ENCODE results near the gene C2orf49. TPM values are rescaled to one million over a fixed set of nuclear protein-coding genes. Genes with fewer than 3 reads are reported as not detected.

Gene C2orf49
- total RNA-seq, 2 donors from 2014 or later = 18.1 to 22.2 TPM

DNA sequence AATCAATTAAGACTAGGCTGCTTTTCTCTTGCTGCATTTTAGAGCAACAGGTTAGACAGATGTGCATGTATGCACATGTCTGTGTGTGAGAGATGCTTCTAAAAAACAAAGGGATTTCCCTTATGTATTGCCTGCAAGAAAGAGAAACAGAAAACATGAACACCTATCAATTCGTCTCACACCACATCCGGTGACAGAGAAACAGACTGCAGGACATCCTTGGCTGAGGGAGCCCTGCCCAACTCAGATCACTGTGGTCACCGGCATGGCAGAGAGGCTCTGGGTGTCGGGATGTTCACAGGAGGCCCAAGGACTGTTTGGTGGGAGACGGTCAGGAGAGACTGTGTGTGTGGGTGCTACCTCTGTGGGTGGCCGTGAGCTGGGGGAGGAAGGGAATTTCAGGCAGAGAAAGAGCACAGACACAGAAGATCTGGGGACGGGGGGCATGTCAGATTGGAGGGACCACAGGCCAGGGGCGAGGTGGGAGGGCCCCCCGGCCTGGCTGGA lies 36.6 kb downstream of the C2orf49 start:
- H3K9ac ChIP-seq (ENCODE audit: extremely low read depth, low read length, poor library complexity, severe bottlenecking) = no peak overlapping the region
- H3K9me3 Mint-ChIP-seq = no peaks in the 10 kb centered on the region
- H3K9me3 ChIP-seq (ENCODE audit: control insufficient read depth, low read length) = no peaks in the 10 kb centered on the region
- no peaks in the 10 kb centered on the region for H3K4me1 Mint-ChIP-seq
- WGBS, 2 experiments (ENCODE audit: insufficient coverage in 1 of 2, insufficient read length in 1 of 2) = 95 to 100% methylated on average over 5 to 9 of the region's 9 CpGs
- no peaks in the 10 kb centered on the region for H3K27me3 Mint-ChIP-seq (ENCODE audit: insufficient read depth)
- TF ChIP-seq, protein P1, sequence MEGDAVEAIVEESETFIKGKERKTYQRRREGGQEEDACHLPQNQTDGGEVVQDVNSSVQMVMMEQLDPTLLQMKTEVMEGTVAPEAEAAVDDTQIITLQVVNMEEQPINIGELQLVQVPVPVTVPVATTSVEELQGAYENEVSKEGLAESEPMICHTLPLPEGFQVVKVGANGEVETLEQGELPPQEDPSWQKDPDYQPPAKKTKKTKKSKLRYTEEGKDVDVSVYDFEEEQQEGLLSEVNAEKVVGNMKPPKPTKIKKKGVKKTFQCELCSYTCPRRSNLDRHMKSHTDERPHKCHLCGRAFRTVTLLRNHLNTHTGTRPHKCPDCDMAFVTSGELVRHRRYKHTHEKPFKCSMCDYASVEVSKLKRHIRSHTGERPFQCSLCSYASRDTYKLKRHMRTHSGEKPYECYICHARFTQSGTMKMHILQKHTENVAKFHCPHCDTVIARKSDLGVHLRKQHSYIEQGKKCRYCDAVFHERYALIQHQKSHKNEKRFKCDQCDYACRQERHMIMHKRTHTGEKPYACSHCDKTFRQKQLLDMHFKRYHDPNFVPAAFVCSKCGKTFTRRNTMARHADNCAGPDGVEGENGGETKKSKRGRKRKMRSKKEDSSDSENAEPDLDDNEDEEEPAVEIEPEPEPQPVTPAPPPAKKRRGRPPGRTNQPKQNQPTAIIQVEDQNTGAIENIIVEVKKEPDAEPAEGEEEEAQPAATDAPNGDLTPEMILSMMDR (conservative IDR thresholded peaks at IDR 0.05) = no peak
- no peak overlapping the region for H3K4me3 Mint-ChIP-seq
- H3K4me1 ChIP-seq (ENCODE audit: control insufficient read depth, insufficient read depth, low read length) = no peaks in the 10 kb centered on the region
- no peak overlapping the region for H3K4me3 ChIP-seq (ENCODE audit: low read length)
- peaks cover 16% of the 10 kb centered on the region for H3K36me3 Mint-ChIP-seq (ENCODE audit: low read depth)
- no peak for DNase-seq
- H3K27ac Mint-ChIP-seq = peak overlapping the region; percentile 71
- H3K27me3 ChIP-seq (ENCODE audit: control insufficient read depth, insufficient read depth, low read length, poor library complexity, severe bottlenecking) = no peaks in the 10 kb centered on the region
- peaks cover 32% of the 10 kb centered on the region for H3K36me3 ChIP-seq (ENCODE audit: control insufficient read depth, insufficient read depth, low read length)
- no peak overlapping the region for H3K27ac ChIP-seq (ENCODE audit: low read depth, low read length)

DNA sequence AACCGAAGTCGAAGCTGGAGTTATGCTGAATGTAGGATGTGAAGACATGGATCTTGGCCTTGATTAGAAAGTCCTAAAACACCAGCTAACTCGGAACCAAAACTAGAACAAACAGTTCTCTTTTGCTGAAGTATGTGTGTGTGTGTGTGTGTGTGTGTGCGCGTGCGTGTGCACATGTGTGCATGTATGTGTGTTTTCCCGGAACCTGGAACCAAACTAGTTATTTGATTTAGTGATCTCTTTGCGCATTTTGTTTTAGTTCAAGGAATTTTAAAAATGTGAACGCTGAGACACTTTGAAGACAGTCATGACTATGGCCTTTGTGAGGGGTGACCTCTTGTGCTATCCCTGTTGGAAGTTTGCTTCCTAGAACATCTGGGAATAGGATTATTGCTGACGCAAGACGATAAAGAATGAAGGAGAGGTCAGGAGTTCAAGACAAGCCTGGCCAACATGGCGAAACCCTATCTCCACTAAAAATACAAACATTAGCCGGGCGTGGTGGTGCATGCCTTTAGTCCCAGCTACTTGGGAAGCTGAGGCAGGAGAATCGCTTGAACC lies 37.7 kb downstream of the C2orf49 start:
- 92 to 93% methylated on average over 6 to 15 of the region's 15 CpGs for WGBS, 2 experiments (ENCODE audit: insufficient coverage in 1 of 2, insufficient read length in 1 of 2)
- H3K4me1 ChIP-seq (ENCODE audit: control insufficient read depth, insufficient read depth, low read length) = no peaks in the 10 kb centered on the region
- H3K36me3 ChIP-seq (ENCODE audit: control insufficient read depth, insufficient read depth, low read length) = peaks cover 31% of the 10 kb centered on the region
- no peak overlapping the region for H3K27ac ChIP-seq (ENCODE audit: low read depth, low read length)
- H3K27ac Mint-ChIP-seq = no peak overlapping the region
- no peak for DNase-seq
- no peaks in the 10 kb centered on the region for H3K9me3 Mint-ChIP-seq
- H3K4me3 Mint-ChIP-seq = no peak overlapping the region
- no peak overlapping the region for H3K4me3 ChIP-seq (ENCODE audit: low read length)
- TF ChIP-seq, protein P1 (conservative IDR thresholded peaks at IDR 0.05) = no peak
- no peaks in the 10 kb centered on the region for H3K9me3 ChIP-seq (ENCODE audit: control insufficient read depth, low read length)
- peaks cover 16% of the 10 kb centered on the region for H3K36me3 Mint-ChIP-seq (ENCODE audit: low read depth)
- no peaks in the 10 kb centered on the region for H3K27me3 Mint-ChIP-seq (ENCODE audit: insufficient read depth)
- H3K4me1 Mint-ChIP-seq = no peaks in the 10 kb centered on the region
- H3K9ac ChIP-seq (ENCODE audit: extremely low read depth, low read length, poor library complexity, severe bottlenecking) = no peak overlapping the region
- no peaks in the 10 kb centered on the region for H3K27me3 ChIP-seq (ENCODE audit: control insufficient read depth, insufficient read depth, low read length, poor library complexity, severe bottlenecking)

DNA sequence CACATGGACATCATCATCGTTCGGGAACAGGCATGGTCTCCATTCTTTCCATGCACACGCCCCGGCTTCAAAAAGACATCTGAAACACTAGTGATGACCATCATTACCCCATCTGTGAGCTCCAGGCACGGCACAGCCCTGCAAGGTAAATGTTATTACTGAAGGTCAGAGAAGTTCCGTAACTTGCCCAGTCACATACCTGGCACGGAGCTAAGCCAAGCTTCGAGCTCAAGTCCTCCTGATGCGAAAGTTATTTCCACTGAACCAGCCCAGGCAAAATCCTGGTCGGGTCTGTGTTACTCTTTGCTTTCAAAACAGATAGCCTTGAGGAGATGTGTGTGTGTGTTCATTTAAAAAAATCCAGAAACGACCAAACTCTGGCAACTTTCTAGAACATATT lies 38.7 kb downstream of the C2orf49 start:
- Histone ChIP-seq H3K9ac (ENCODE audit: extremely low read depth, low read length, poor library complexity, severe bottlenecking) (no peak overlapping the region), H3K27ac (ENCODE audit: low read depth, low read length) (no peak overlapping the region), H3K4me1 (ENCODE audit: control insufficient read depth, insufficient read depth, low read length) (no peaks in the 10 kb centered on the region), H3K36me3 (ENCODE audit: control insufficient read depth, insufficient read depth, low read length) (peaks cover 31% of the 10 kb centered on the region), H3K27me3 (ENCODE audit: control insufficient read depth, insufficient read depth, low read length, poor library complexity, severe bottlenecking) (no peaks in the 10 kb centered on the region), H3K4me3 (ENCODE audit: low read length) (no peak overlapping the region), H3K9me3 (ENCODE audit: control insufficient read depth, low read length) (no peaks in the 10 kb centered on the region)
- Mint-ChIP-seq H3K27ac (no peak overlapping the region), H3K36me3 (ENCODE audit: low read depth) (peaks cover 16% of the 10 kb centered on the region), H3K4me1 (no peaks in the 10 kb centered on the region), H3K27me3 (ENCODE audit: insufficient read depth) (no peaks in the 10 kb centered on the region), H3K9me3 (no peaks in the 10 kb centered on the region), H3K4me3 (no peak overlapping the region)
- TF ChIP-seq, protein P1 (conservative IDR thresholded peaks at IDR 0.05) = no peak
- WGBS, 2 experiments (ENCODE audit: insufficient coverage in 1 of 2, insufficient read length in 1 of 2) = 94 to 95% methylated on average over 10 to 11 of the region's 11 CpGs
- no peak for DNase-seq
